Spleen (tissue), 11 donors: Measurements from ENCODE around the gene SCLT1. TPM values are rescaled to one million over a fixed set of nuclear protein-coding genes. Genes with fewer than 3 reads are reported as not detected.

Experiments used
- DNase-seq: peaks from one replicate; pipeline ENCODE4 v3.0.0-alpha.2; 2020
- H3K27ac ChIP-seq, 8 donors: fragments of 200-600 bp; sonication (generic) in 7 of 8; 1 replicate in 4 of 8; 2 replicates in 4 of 8; pipeline versions ENCODE4 v1.5.0 to v1.8.0; 2016 to 2021; ENCODE audit warnings: inconsistent platforms in 4 of 8, mild to moderate bottlenecking in 4 of 8, moderate library complexity in 1 of 8
- H3K27me3 ChIP-seq, 7 donors: fragments of 200-600 bp; sonication (generic) in 6 of 7; replicated peaks in 1 of 7; 1 replicate in 4 of 7; 2 replicates in 3 of 7; pipeline versions ENCODE4 v1.5.0 to v1.8.0; 2016 to 2021; ENCODE audit warnings: inconsistent platforms in 3 of 7, mild to moderate bottlenecking in 1 of 7
- H3K36me3 ChIP-seq, 6 donors: fragments of 200-600 bp; sonication (generic) in 5 of 6; 1 replicate in 4 of 6; 2 replicates in 2 of 6; pipeline versions ENCODE4 v1.5.0 to v1.8.0; 2016 to 2021; ENCODE audit warnings: inconsistent platforms in 2 of 6
- H3K4me1 ChIP-seq, 6 donors: fragments of 200-600 bp; sonication (generic) in 5 of 6; 1 replicate in 3 of 6; 2 replicates in 3 of 6; pipeline versions ENCODE4 v1.5.0 to v1.8.0; 2016 to 2021; ENCODE audit warnings: inconsistent platforms in 3 of 6
- H3K4me3 ChIP-seq, 8 donors: fragments of 200-600 bp; sonication (generic) in 7 of 8; 1 replicate in 4 of 8; 2 replicates in 4 of 8; pipeline versions ENCODE4 v1.5.0 to v1.8.0; 2016 to 2021; ENCODE audit warnings: inconsistent platforms in 4 of 8, mild to moderate bottlenecking in 4 of 8, moderate library complexity in 2 of 8
- H3K9me3 ChIP-seq, 8 donors: fragments of 200-600 bp; sonication (generic) in 7 of 8; 1 replicate in 4 of 8; 2 replicates in 4 of 8; pipeline versions ENCODE4 v1.5.0 to v1.8.0; 2016 to 2021; ENCODE audit warnings: inconsistent platforms in 4 of 8
- POLR2A ChIP-seq, 3 donors: fragments of 450-650 bp; IDR thresholded peaks; one replicate each; pipeline ENCODE4 v1.5.1; 2017; ENCODE audit warnings: antibody characterized with exemption in 3 of 3, mild to moderate bottlenecking in 1 of 3
- POLR2AphosphoS5 ChIP-seq, 3 donors: sonication (generic); formaldehyde crosslinking; IDR thresholded peaks; one replicate each; pipeline ENCODE4 v1.5.1; 2017; ENCODE audit warnings: antibody characterized with exemption in 3 of 3
- WGBS, 5 donors: extraction: QIAGEN DNeasy Blood & Tissue Kit in 3 of 5; methylation state at CpG; one replicate each; pipeline versions ENCODE4 v1.1.5 to v1.1.7; 2013 to 2018; 5-methylcytosine and 5-hydroxymethylcytosine counted together
- intact Hi-C: fragments of 100-400 bp; cut with DNase I; formaldehyde crosslinking; loops from one replicate; pipeline ENCODE4 v1.15.0; 2023; ENCODE audit warnings: low total_unique reads
- polyA plus RNA-seq, 3 donors: library from polyadenylated mRNA; stranded (reverse); fragments of 200-250 nt; gene quantifications; one replicate each; pipeline ENCODE4 v1.2.1, GENCODE V29; 2013
- total RNA-seq, 7 donors: library from RNA; depleted of rRNA in 3 of 7; stranded (reverse); fragments of >200 nt in 3 of 7; fragmentation: NEBNext Ultra II Directional in 4 of 7; extraction: Animal tissue kit (Norgen Biotek cat#: 25700) in 4 of 7; gene quantifications; one replicate each; pipeline versions ENCODE4 v1.1.0 to v1.2.1, GENCODE V29; 2016 to 2021
- TF ChIP-seq, protein P1 (sequence below), 11 experiments: fragments of 200-600 bp in 7 of 11; fragments of 450-650 bp in 4 of 11; sonication (generic) in 4 of 11; IDR thresholded peaks in 8 of 11; conservative IDR thresholded peaks in 3 of 11; 1 replicate in 7 of 11; 2 replicates in 4 of 11; pipeline versions ENCODE4 v1.4.0 to v1.8.0; 2016 to 2021; ENCODE audit warnings: antibody characterized with exemption in 11 of 11, inconsistent platforms in 4 of 11, mild to moderate bottlenecking in 1 of 11
- donor health status: healthy with polysubstance abuse.
- donor health status: DM: no; HTN: no; CAD: no; lungs with moderate emphysema.
- donor health status: DM: no; HTN: no; CAD: no.
- donor health status: Bipolar disorder and iron deficiency.
- donor health status: healthy.
- donor health status: DM: no; HTN: no; CAD: no.
- donor health status: DM: yes; HTN: yes; CAD: no.

The SCLT1 gene
- total and polyA plus RNA-seq, 10 donors = 6.7 to 43.7 (median 30.3) TPM

DNA sequence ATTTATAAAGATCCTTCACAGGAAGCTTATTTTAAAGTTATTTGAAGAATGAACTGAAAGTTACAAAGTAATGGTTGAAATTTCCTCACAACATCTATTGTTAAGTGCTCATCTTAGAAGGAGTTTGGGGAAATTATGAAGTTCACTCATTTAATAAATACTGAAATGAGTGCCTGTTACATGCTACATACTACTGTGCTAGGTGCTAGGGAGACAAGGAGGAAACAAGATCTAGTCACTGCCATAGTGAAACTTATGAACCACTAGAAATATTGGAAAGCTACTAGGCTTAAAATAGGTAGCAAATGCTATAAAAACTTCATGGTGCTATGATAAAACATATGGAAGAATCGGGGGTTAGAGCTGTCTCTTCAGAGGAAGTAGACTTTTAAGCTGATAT, 186.8 kb downstream of the SCLT1 start:
- DNase-seq = no peak
- TF ChIP-seq, protein P1, sequence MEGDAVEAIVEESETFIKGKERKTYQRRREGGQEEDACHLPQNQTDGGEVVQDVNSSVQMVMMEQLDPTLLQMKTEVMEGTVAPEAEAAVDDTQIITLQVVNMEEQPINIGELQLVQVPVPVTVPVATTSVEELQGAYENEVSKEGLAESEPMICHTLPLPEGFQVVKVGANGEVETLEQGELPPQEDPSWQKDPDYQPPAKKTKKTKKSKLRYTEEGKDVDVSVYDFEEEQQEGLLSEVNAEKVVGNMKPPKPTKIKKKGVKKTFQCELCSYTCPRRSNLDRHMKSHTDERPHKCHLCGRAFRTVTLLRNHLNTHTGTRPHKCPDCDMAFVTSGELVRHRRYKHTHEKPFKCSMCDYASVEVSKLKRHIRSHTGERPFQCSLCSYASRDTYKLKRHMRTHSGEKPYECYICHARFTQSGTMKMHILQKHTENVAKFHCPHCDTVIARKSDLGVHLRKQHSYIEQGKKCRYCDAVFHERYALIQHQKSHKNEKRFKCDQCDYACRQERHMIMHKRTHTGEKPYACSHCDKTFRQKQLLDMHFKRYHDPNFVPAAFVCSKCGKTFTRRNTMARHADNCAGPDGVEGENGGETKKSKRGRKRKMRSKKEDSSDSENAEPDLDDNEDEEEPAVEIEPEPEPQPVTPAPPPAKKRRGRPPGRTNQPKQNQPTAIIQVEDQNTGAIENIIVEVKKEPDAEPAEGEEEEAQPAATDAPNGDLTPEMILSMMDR (IDR thresholded peaks at IDR 0.05 in 8 of 11, conservative IDR thresholded peaks at IDR 0.05 in 3 of 11) = no peak
- TF ChIP-seq POLR2AphosphoS5 (IDR thresholded peaks at IDR 0.05) (no peak), POLR2A (IDR thresholded peaks at IDR 0.05) (no peak)
- no peak overlapping the region for H3K4me3 ChIP-seq
- H3K27me3 ChIP-seq = no peaks in the 10 kb centered on the region
- H3K27ac ChIP-seq = no peak overlapping the region
- peaks cover 0 to 4% (median 0%) of the 10 kb centered on the region in 8 donors for H3K9me3 ChIP-seq
- H3K36me3 ChIP-seq = peaks cover 0 to 7% (median 0%) of the 10 kb centered on the region in 6 donors
- 55 to 82% (median 76%) methylated on average over 1 of the region's 1 CpG for WGBS, 5 donors
- intact Hi-C loops = no loop called here
- peaks cover 0 to 12% (median 0%) of the 10 kb centered on the region in 6 donors for H3K4me1 ChIP-seq

GRCh38 chr4:128904821-128905220, 188.5 kb downstream of the SCLT1 start:
- H3K27ac ChIP-seq = no peak overlapping the region
- peaks cover 0 to 6% (median 0%) of the 10 kb centered on the region in 8 donors for H3K9me3 ChIP-seq
- intact Hi-C loops = no loop called here
- H3K4me3 ChIP-seq = no peak overlapping the region
- H3K27me3 ChIP-seq = no peaks in the 10 kb centered on the region
- no peak for DNase-seq
- H3K4me1 ChIP-seq = peaks cover 0 to 12% (median 0%) of the 10 kb centered on the region in 6 donors
- WGBS, 5 donors = 89 to 94% (median 93%) methylated on average over 3 of the region's 3 CpGs
- H3K36me3 ChIP-seq = peaks cover 0 to 7% (median 0%) of the 10 kb centered on the region in 6 donors
- TF ChIP-seq POLR2AphosphoS5 (IDR thresholded peaks at IDR 0.05) (no peak), POLR2A (IDR thresholded peaks at IDR 0.05) (no peak)
- TF ChIP-seq, protein P1 (IDR thresholded peaks at IDR 0.05 in 8 of 11, conservative IDR thresholded peaks at IDR 0.05 in 3 of 11) = no peak

- TF ChIP-seq POLR2AphosphoS5 (IDR thresholded peaks at IDR 0.05) (no peak), POLR2A (IDR thresholded peaks at IDR 0.05) (no peak)
- TF ChIP-seq, protein P1 (IDR thresholded peaks at IDR 0.05 in 8 of 11, conservative IDR thresholded peaks at IDR 0.05 in 3 of 11) = no peak
- Histone ChIP-seq H3K27me3 (no peaks in the 10 kb centered on the region), H3K4me3 (no peak overlapping the region), H3K9me3 (no peaks in the 10 kb centered on the region), H3K4me1 (no peaks in the 10 kb centered on the region), H3K27ac (no peak overlapping the region), H3K36me3 (peaks cover 0 to 30% (median 2%) of the 10 kb centered on the region in 6 donors)
- WGBS, 5 donors = 70 to 88% (median 86%) methylated on average over 4 of the region's 4 CpGs
- intact Hi-C loops = no loop called here
- no peak for DNase-seq
Measured at GRCh38 chr4:128880662-128881061, 212.7 kb downstream of the SCLT1 start.

DNA sequence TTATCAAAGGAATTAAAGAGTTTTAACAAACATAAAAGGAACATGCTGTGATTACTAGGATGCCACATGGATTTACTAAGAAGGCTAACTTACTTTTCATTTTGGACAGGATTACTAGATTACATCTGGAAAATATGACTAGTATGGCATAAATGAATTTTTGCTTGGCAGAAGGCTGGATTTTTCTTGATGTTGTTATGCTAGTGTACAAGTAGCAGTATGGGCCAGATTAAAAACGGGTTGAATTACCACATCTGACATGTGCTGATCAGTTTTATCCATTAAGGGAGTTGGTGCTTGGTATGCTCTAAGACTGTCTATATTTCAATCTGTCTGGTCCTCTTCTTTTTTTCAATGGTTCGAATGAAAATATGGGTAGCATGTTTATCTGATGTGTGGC, 213.4 kb downstream of the SCLT1 start:
- Histone ChIP-seq H3K36me3 (peaks cover 0 to 30% (median 2%) of the 10 kb centered on the region in 6 donors), H3K4me3 (no peak overlapping the region), H3K27ac (no peak overlapping the region), H3K4me1 (no peaks in the 10 kb centered on the region), H3K9me3 (no peaks in the 10 kb centered on the region), H3K27me3 (no peaks in the 10 kb centered on the region)
- DNase-seq = no peak
- WGBS, 5 donors = 82 to 94% (median 89%) methylated on average over 2 of the region's 2 CpGs
- no peak for TF ChIP-seq POLR2A (IDR thresholded peaks at IDR 0.05)
- no peak for TF ChIP-seq POLR2AphosphoS5 (IDR thresholded peaks at IDR 0.05)
- TF ChIP-seq, protein P1 (IDR thresholded peaks at IDR 0.05 in 8 of 11, conservative IDR thresholded peaks at IDR 0.05 in 3 of 11) = no peak
- intact Hi-C loops = no loop called here
